RWPE1 (cell line): Measurements from ENCODE around the gene AFF1.

ENCODE experiments used
- CTCF ChIA-PET: fragments of 350-600 bp; sonication (Branson Sonifier 250); formaldehyde crosslinking; extraction: SDS; loops from one replicate; lab custom pipeline; 2021; lab: Yijun Ruan, JAX
- POLR2A ChIA-PET: fragments of 400-600 bp; formaldehyde crosslinking; extraction: SDS; loops from one replicate; lab custom pipeline; 2020; ENCODE audit warnings: antibody characterized with exemption; ENCODE audit not compliant: low non-redundant PET; lab: Yijun Ruan, JAX
- DNase-seq: peaks from one replicate; pipeline ENCODE4 v3.0.0; 2012; ENCODE audit warnings: low spot score
- H3K27ac ChIP-seq: fragments of 450-650 bp; 2 replicates; pipeline ENCODE4 v1.5.1; 2017
- TF ChIP-seq, protein P1 (sequence below): fragments of 450-650 bp; conservative IDR thresholded peaks from 2 replicates; pipeline ENCODE4 v1.5.1; 2017; ENCODE audit warnings: low read depth, mild to moderate bottlenecking

The AFF1 gene

DNA sequence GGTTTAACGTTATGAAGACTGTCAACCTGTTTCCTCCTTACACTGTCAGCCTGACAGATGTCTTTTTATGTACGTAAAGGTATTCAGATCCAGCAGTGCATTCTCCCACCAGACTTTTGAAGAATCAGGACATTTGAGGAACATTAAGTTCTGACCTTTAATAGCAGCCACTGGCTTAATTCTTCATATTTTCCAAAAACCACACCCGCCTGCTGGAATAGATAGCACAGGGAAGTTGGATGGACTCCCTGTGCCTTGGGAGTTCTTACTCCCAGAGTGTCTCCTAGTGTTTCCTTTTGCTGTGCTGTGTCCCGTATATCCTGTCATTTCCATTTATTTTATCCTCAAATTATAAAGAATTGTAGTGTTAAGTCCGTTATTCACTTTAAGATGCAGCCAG is 94.5 kb downstream of the AFF1 start:
- TF ChIP-seq, protein P1, sequence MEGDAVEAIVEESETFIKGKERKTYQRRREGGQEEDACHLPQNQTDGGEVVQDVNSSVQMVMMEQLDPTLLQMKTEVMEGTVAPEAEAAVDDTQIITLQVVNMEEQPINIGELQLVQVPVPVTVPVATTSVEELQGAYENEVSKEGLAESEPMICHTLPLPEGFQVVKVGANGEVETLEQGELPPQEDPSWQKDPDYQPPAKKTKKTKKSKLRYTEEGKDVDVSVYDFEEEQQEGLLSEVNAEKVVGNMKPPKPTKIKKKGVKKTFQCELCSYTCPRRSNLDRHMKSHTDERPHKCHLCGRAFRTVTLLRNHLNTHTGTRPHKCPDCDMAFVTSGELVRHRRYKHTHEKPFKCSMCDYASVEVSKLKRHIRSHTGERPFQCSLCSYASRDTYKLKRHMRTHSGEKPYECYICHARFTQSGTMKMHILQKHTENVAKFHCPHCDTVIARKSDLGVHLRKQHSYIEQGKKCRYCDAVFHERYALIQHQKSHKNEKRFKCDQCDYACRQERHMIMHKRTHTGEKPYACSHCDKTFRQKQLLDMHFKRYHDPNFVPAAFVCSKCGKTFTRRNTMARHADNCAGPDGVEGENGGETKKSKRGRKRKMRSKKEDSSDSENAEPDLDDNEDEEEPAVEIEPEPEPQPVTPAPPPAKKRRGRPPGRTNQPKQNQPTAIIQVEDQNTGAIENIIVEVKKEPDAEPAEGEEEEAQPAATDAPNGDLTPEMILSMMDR, result no peak
- no peak for DNase-seq
- H3K27ac ChIP-seq, result no peak overlapping the region
- POLR2A ChIA-PET, result no interaction called here
- CTCF ChIA-PET, result no interaction called here

DNA sequence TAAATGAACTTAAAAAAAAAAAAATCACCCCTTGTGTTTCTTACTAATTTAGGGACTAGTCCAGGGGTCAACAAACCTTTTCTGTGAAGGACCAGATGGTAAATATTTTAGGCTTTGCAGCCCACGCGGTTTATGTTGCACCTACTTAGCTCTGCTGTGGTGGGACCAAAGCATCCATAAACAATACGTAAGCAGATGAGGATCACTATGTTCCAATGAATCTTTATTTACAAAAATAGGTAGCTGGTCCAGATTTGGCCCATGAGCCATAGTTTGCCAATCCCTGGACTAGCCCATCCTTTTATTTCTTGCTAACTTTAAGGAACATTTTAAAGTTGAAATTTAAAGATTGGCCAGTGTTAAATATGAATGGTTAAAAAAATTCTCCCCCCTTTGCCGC is 95.3 kb downstream of the AFF1 start:
- ChIA-PET POLR2A (no interaction called here), CTCF (interaction anchor here (0.6 kb wide), 1 partner anchor 1624 kb away, joined by 8 read pairs; no protein-coding TSS in a partner anchor)
- DNase-seq, result no peak
- no peak overlapping the region for H3K27ac ChIP-seq
- TF ChIP-seq, protein P1, result no peak

DNA sequence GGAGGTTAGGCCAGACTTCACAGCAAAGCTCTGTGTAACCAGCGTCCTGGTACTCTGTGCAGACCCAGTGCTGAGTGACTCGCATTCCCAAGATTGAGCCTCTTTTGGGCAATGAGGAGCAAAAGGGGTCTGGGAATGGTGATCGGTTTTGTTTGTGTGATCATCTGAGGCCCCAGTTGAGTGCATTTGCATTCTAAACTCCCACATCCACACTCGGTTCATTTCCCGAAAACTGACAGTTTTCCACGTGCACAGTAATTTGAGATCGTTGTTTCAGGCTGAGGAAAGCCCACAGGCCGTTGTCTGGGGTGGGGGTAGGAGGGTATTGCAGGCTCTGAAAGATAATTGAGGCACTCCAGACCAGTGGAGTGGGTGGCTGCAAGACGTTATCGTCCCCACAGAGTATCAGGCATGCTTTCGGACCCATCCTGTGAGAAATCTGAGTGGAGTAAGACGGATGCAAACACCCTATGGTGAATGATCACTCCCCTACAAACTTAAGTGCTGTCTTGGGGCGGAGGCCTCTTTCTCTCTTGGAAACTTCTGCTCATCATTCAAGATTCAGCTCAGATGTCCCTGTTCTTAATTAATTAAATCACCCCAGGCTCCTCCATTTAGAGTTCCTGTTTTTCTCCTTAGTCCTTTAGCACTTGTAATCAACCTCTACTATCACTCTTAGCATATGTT is 96.1 kb downstream of the AFF1 start:
- TF ChIP-seq, protein P1, result no peak
- CTCF ChIA-PET, result interaction anchor here (0.5 kb wide), 1 partner anchor 80 kb away, joined by 4 read pairs; no protein-coding TSS in a partner anchor
- no peak for DNase-seq
- H3K27ac ChIP-seq, result no peak overlapping the region
- POLR2A ChIA-PET, result no interaction called here

DNA sequence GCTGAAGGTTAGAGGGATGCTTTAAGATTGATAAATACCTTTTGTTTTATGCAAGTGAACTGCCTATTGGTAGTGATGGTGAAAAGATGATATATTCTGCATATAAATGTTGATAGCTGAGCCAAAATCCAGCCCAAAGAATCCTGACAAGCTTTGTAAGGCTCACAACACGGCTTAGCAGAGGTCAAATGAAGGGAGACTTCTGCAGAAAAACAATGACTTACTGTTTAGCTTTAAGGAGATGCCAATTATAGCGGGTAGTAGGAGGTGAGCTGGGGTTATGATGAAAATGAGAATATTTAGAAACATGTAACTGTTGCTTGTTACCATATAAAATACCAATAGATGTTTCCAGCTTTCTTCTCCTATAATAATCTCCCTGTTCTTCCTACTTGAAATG is 97.1 kb downstream of the AFF1 start:
- ChIA-PET POLR2A (no interaction called here), CTCF (no interaction called here)
- DNase-seq, result no peak
- no peak overlapping the region for H3K27ac ChIP-seq
- TF ChIP-seq, protein P1, result no peak

DNA sequence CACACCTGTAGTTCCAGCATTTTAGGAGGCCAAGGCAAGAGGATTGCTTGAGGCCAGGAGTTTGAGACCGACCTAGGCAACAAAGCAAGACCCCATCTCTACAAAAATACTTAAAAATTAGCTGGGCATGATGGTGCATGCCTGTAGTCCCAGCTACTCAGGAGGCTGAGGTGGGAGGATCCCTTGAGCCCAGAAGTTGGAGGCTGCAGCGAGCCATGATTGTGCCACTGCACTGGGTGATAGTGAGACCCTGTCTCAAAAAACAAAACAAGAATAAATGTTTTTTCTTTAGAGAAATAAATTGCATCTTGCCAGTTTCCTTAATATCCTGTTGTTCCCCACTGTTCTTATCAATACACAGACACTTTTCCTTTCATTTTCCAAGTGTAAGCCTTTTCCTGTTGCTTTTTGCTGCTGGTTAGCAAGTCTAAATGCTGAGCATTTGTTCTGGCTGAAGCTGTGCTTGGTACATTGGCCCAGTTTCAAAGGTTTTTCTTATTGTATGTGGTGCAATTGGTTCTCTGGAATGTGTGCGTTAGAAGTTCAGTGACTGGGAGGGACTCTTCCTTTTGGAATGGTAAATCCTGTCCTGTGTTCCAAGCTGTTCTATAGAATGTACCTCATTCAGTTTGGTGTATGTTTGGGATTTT is 98.2 kb downstream of the AFF1 start:
- peak; percentile 43 for DNase-seq
- ChIA-PET POLR2A (no interaction called here), CTCF (interaction anchor here (0.9 to 1.1 kb wide), 2 partner anchors 43 to 187 kb away, joined by 3 to 4 read pairs; partner anchors contain the start of gene KLHL8)
- TF ChIP-seq, protein P1, result no peak
- H3K27ac ChIP-seq, result peak overlapping the region; percentile 87

DNA sequence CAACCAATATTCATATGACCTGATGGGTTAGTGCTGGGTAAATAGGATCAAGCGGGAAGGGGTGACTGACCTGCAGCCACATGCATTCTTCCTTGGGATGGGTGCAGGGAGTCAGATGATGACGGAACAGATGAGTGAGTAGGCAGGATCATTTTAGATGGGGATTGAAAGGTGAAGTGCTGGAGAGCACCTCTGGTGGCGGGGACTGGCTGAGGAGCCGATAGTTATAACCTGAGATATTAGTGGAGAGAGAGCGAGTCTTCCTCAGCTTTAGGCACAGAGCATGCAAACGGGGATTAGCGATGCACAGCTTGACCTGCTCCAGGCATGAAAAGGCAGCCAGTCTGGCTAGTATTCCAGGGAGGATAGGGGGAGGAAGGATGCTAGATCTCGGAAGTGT is 99.1 kb downstream of the AFF1 start:
- POLR2A ChIA-PET, result no interaction called here
- peak overlapping the region; percentile 59 for H3K27ac ChIP-seq
- DNase-seq, result no peak
- TF ChIP-seq, protein P1, result no peak
- CTCF ChIA-PET, result interaction anchor here (1.1 kb wide), 1 partner anchor 186 kb away, joined by 3 read pairs; the partner anchor contains the start of gene KLHL8
